ENCODE results near the gene TFDP2. TPM values are rescaled to one million over a fixed set of nuclear protein-coding genes. Genes with fewer than 3 reads are reported as not detected.

Gene TFDP2
- total and polyA plus RNA-seq, 2 of the 8 experiments (the other 6 are each of a cell fraction or from before 2014, with no cell fraction given): 41.1 to 119 TPM

GRCh38 chr3:142134799-142135325 is 14.5 kb downstream of the TFDP2 start:
- ChIA-PET CTCF (ENCODE audit: partially characterized antibody) (no interaction called here), POLR2A (ENCODE audit: partially characterized antibody) (no interaction called here)
- WGBS, 2 experiments (ENCODE audit: extremely low coverage in 1 of 2, insufficient coverage in 1 of 2, insufficient read length in 1 of 2, insufficient replicate concordance in 2 of 2, low coverage in 1 of 2, low lambda C conversion rate in 2 of 2, missing lambda C conversion rate in 1 of 2): 42% methylated on average over 3 of the region's 3 CpGs; no CpG with 5 or more reads in 1 of the 2 experiments
- Histone ChIP-seq H2BK12ac (ENCODE audit: low read depth, low read length) (no peak overlapping the region), H3K4me1 (replicated peaks in 1 of 4; ENCODE audit: control insufficient read depth in 3 of 4, insufficient read depth in 4 of 4, low read length in 3 of 4) (no peaks in the 10 kb centered on the region), H2BK5ac (ENCODE audit: low read depth, low read length) (no peak overlapping the region), H4K8ac (ENCODE audit: extremely low read depth, insufficient read depth, low read length) (no peak overlapping the region), H3K4me3 (ENCODE audit: extremely low read depth in 1 of 4, insufficient read depth in 2 of 4, low read depth in 3 of 4, low read length in 4 of 4) (no peak overlapping the region), H2BK20ac (ENCODE audit: low read length) (no peak overlapping the region), H3K9me3 (ENCODE audit: insufficient read depth in 2 of 2, low read depth in 1 of 2, low read length in 1 of 2) (no peaks in the 10 kb centered on the region), H3K4me2 (ENCODE audit: insufficient read depth in 1 of 2, low read depth in 2 of 2, low read length in 2 of 2) (no peak overlapping the region), H2BK15ac (ENCODE audit: low read length) (no peak overlapping the region), H3K79me1 (ENCODE audit: low read depth, low read length) (no peaks in the 10 kb centered on the region), H3K9ac (replicated peaks in 1 of 4; ENCODE audit: extremely low read depth in 1 of 4, low read depth in 3 of 4, low read length in 3 of 4) (no peak overlapping the region), H3K23ac (ENCODE audit: insufficient read length) (no peak overlapping the region), H4K20me1 (replicated peaks in 1 of 2; ENCODE audit: control insufficient read depth in 1 of 2, insufficient read depth in 2 of 2, low read length in 2 of 2) (no peaks in the 10 kb centered on the region), H3K4ac (replicated peaks; ENCODE audit: insufficient read length, low read depth, low read length) (no peak overlapping the region), H2BK120ac (replicated peaks; ENCODE audit: low read depth, low read length) (no peak overlapping the region), H3K23me2 (ENCODE audit: low read depth, low read length) (no peaks in the 10 kb centered on the region), H4K5ac (ENCODE audit: insufficient read length, low read depth, low read length) (no peak overlapping the region), H3K36me3 (ENCODE audit: control insufficient read depth in 2 of 4, insufficient read depth in 4 of 4, low read length in 3 of 4) (no peaks in the 10 kb centered on the region), H3K27ac (ENCODE audit: low read depth, low read length) (no peak overlapping the region), H3K18ac (ENCODE audit: extremely low read depth, low read length) (no peak overlapping the region), H2AFZ (ENCODE audit: low read length) (no peak overlapping the region), H2AK5ac (ENCODE audit: low read depth, low read length) (no peak overlapping the region), H3K14ac (ENCODE audit: insufficient read length) (no peak overlapping the region), H3K27me3 (replicated peaks in 1 of 4; ENCODE audit: control insufficient read depth in 3 of 4, extremely low read depth in 1 of 4, insufficient read depth in 3 of 4, low read length in 3 of 4) (no peaks in the 10 kb centered on the region), H3K79me2 (ENCODE audit: control insufficient read depth in 1 of 2, insufficient read depth in 2 of 2, low read length in 2 of 2) (no peaks in the 10 kb centered on the region), H4K91ac (replicated peaks; ENCODE audit: insufficient read length, low read length) (no peak overlapping the region), H3K56ac (replicated peaks; ENCODE audit: insufficient read length, low read depth, low read length) (no peak overlapping the region)
- FAIRE-seq (no peak), DNase-seq (ENCODE audit: low read depth in 1 of 2, low spot score in 2 of 2) (no peak)
- TF ChIP-seq JUN (IDR thresholded peaks at IDR 0.05; ENCODE audit: low read depth, low read length): no peak
- TF ChIP-seq MAX (IDR thresholded peaks at IDR 0.05): no peak
- TF ChIP-seq SAP30 (IDR thresholded peaks at IDR 0.05; ENCODE audit: insufficient read depth, insufficient replicate concordance, low read length): no peak
- TF ChIP-seq CEBPB (IDR thresholded peaks at IDR 0.05; ENCODE audit: low read depth, low read length): no peak
- TF ChIP-seq RNF2 (IDR thresholded peaks at IDR 0.05; ENCODE audit: borderline replicate concordance, low read depth, low read length, missing control alignments, poor library complexity, severe bottlenecking): no peak
- TF ChIP-seq SIX5 (IDR thresholded peaks at IDR 0.05; ENCODE audit: low read depth, low read length): no peak
- no peak for TF ChIP-seq HDAC2 (IDR thresholded peaks at IDR 0.05; ENCODE audit: borderline replicate concordance in 1 of 2, low read depth in 2 of 2, low read length in 2 of 2)
- TF ChIP-seq YY1 (IDR thresholded peaks at IDR 0.05; ENCODE audit: low read depth, low read length): no peak
- no peak for TF ChIP-seq USF2 (IDR thresholded peaks at IDR 0.05; ENCODE audit: low read length)
- TF ChIP-seq TCF12 (IDR thresholded peaks at IDR 0.05; ENCODE audit: low read depth, low read length): no peak
- no peak for TF ChIP-seq BACH1 (IDR thresholded peaks at IDR 0.05; ENCODE audit: low read length)
- TF ChIP-seq KDM1A (IDR thresholded peaks at IDR 0.05; ENCODE audit: borderline replicate concordance, low read length): no peak
- TF ChIP-seq ASH2L (IDR thresholded peaks at IDR 0.05; ENCODE audit: low read length): no peak

Data from H1 (cell line).